Stomach (tissue), 4 donors: ENCODE results near the gene PARVG.

ENCODE experiments used
- EP300 ChIP-seq: sonication (generic); formaldehyde crosslinking; IDR thresholded peaks from one replicate; pipeline ENCODE4 v1.6.1; 2017; ENCODE audit warnings: antibody characterized with exemption
- POLR2AphosphoS5 ChIP-seq, 3 donors: sonication (generic); formaldehyde crosslinking; IDR thresholded peaks; one replicate each; pipeline ENCODE4 v1.6.1; 2016; ENCODE audit warnings: antibody characterized with exemption in 3 of 3
- TF ChIP-seq, protein P1 (sequence below), 7 experiments: fragments of 450-650 bp in 4 of 7; fragments of 200-600 bp in 3 of 7; sonication (generic) in 3 of 7; IDR thresholded peaks; one replicate each; pipeline ENCODE4 v1.5.1; 2016 to 2019; ENCODE audit warnings: antibody characterized with exemption in 7 of 7, control low read depth in 2 of 7, mild to moderate bottlenecking in 1 of 7

- TF ChIP-seq, protein P1, sequence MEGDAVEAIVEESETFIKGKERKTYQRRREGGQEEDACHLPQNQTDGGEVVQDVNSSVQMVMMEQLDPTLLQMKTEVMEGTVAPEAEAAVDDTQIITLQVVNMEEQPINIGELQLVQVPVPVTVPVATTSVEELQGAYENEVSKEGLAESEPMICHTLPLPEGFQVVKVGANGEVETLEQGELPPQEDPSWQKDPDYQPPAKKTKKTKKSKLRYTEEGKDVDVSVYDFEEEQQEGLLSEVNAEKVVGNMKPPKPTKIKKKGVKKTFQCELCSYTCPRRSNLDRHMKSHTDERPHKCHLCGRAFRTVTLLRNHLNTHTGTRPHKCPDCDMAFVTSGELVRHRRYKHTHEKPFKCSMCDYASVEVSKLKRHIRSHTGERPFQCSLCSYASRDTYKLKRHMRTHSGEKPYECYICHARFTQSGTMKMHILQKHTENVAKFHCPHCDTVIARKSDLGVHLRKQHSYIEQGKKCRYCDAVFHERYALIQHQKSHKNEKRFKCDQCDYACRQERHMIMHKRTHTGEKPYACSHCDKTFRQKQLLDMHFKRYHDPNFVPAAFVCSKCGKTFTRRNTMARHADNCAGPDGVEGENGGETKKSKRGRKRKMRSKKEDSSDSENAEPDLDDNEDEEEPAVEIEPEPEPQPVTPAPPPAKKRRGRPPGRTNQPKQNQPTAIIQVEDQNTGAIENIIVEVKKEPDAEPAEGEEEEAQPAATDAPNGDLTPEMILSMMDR (IDR thresholded peaks at IDR 0.05): no peak
- TF ChIP-seq POLR2AphosphoS5 (IDR thresholded peaks at IDR 0.05): no peak
- TF ChIP-seq EP300: no peak
Observed at GRCh38 chr22:44249376-44250147, 68.8 kb downstream of the PARVG start.
